CD4-positive, alpha-beta memory T cell (primary cell): Measurements from ENCODE around the gene SLC4A9. TPM values are rescaled to one million over a fixed set of nuclear protein-coding genes. Genes with fewer than 3 reads are reported as not detected.

ENCODE experiments used
- CTCF ChIA-PET: fragments of 350-600 bp; sonication (Branson Sonifier 250); formaldehyde crosslinking; loops from one replicate; lab custom pipeline; 2021; ENCODE audit warnings: inconsistent platforms; ENCODE audit not compliant: partially characterized antibody; lab: Charles Lee
- POLR2A ChIA-PET: fragments of 350-600 bp; sonication (Branson Sonifier 250); formaldehyde crosslinking; loops from one replicate; lab custom pipeline; 2021; ENCODE audit not compliant: partially characterized antibody; lab: Charles Lee
- DNase-seq, 5 donors: peaks; one replicate each; pipeline versions ENCODE4 v3.0.0 to v3.0.0-alpha.2; 2020 to 2022; ENCODE audit warnings: mixed read lengths in 1 of 5
- H3K27ac ChIP-seq: one replicate; pipeline ENCODE4 v1.7.0; 2013; ENCODE audit warnings: low read depth, low read length
- H3K27me3 ChIP-seq: 2 replicates; pipeline ENCODE4 v1.7.0; 2013; ENCODE audit warnings: mild to moderate bottlenecking, low read length, moderate library complexity; ENCODE audit not compliant: insufficient read depth
- H3K36me3 ChIP-seq: 2 replicates; pipeline ENCODE4 v1.7.0; 2013; ENCODE audit warnings: mild to moderate bottlenecking, low read length, moderate library complexity; ENCODE audit not compliant: insufficient read depth
- H3K4me1 ChIP-seq: 2 replicates; pipeline ENCODE4 v1.7.0; 2013; ENCODE audit warnings: mild to moderate bottlenecking, low read length, moderate library complexity; ENCODE audit not compliant: insufficient read depth
- H3K4me3 ChIP-seq, 2 donors: one replicate each; pipeline ENCODE4 v1.7.0; 2013; ENCODE audit warnings: low read length in 2 of 2, mild to moderate bottlenecking in 1 of 2
- H3K9me3 ChIP-seq, 2 donors: one replicate each; pipeline ENCODE4 v1.7.0; 2013; ENCODE audit warnings: low read length in 2 of 2, control low read depth in 1 of 2; ENCODE audit not compliant: control insufficient read depth in 1 of 2
- H3K27ac Mint-ChIP-seq, 7 donors: one replicate each; pipeline ENCODE4 v1.8.0; 2020 to 2021; ENCODE audit warnings: mixed read lengths in 7 of 7, mild to moderate bottlenecking in 6 of 7, inconsistent platforms in 3 of 7, moderate library complexity in 3 of 7
- H3K27me3 Mint-ChIP-seq, 2 donors: one replicate each; pipeline ENCODE4 v1.8.0; 2020 to 2021; ENCODE audit warnings: mixed read lengths in 2 of 2
- H3K36me3 Mint-ChIP-seq, 2 donors: one replicate each; pipeline ENCODE4 v1.8.0; 2020 to 2021; ENCODE audit warnings: mixed read lengths in 2 of 2, inconsistent platforms in 1 of 2, mild to moderate bottlenecking in 1 of 2
- H3K4me1 Mint-ChIP-seq, 4 donors: one replicate each; pipeline ENCODE4 v1.8.0; 2020 to 2021; ENCODE audit warnings: mixed read lengths in 4 of 4, mild to moderate bottlenecking in 1 of 4
- H3K4me3 Mint-ChIP-seq, 8 donors: one replicate each; pipeline ENCODE4 v1.8.0; 2020 to 2021; ENCODE audit warnings: mixed read lengths in 8 of 8, mild to moderate bottlenecking in 7 of 8, moderate library complexity in 6 of 8, inconsistent platforms in 3 of 8
- H3K9me3 Mint-ChIP-seq, 8 donors: one replicate each; pipeline ENCODE4 v1.8.0; 2020 to 2021; ENCODE audit warnings: mixed read lengths in 8 of 8, mild to moderate bottlenecking in 5 of 8, inconsistent platforms in 3 of 8, moderate library complexity in 1 of 8
- intact Hi-C: fragments of 100-400 bp; cut with micrococcal nuclease; formaldehyde crosslinking; loops from one replicate; pipeline ENCODE4 v1.15.1; 2023
- polyA plus RNA-seq, 2 donors: library from polyadenylated mRNA; unstranded; fragments of 300-500 nt; fragmentation: Illumina TruSeq; gene quantifications; one replicate each; pipeline ENCODE4 v1.2.3, GENCODE V29; 2021
- total RNA-seq, 2 experiments: library from RNA; stranded (reverse); gene quantifications; one replicate each; pipeline ENCODE4 v1.2.3, GENCODE V29; 2021

Gene SLC4A9
- total and polyA plus RNA-seq, 4 experiments from 2014 or later = not detected

DNA sequence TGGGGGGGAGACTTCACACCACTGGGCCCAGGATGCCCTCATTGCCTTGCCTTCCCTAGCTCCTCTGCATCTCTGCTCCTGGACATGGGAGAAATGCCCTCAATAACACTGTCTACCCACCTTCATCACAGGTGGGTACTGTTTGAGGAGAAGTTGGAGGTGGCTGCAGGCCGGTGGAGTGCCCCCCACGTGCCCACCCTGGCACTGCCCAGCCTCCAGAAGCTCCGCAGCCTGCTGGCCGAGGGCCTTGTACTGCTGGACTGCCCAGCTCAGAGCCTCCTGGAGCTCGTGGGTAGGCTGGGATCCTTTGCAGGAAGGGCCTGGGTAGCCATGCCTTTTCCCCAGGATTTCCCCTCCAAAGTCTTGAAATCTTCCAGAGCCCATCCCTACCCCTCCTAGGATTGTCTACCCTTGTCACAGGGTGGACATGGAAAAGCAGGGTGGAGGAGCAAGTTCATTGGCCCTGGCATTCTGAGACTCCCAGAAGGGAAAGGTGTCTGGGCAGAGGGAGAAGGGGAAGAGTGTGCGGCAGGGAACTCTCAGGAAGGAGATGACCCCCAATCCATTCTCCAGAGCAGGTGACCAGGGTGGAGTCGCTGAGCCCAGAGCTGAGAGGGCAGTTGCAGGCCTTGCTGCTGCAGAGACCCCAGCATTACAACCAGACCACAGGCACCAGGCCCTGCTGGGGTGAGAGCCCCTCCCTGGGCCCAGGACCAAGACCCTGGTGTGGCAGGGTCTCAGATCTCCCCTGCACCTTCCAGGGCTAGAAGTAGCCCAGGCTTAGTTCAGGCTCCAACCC lies 886 bp downstream of the SLC4A9 start:
- H3K36me3 Mint-ChIP-seq = no peaks in the 10 kb centered on the region
- peaks cover 2% of the 10 kb centered on the region in 2 donors for H3K27me3 Mint-ChIP-seq
- ChIA-PET CTCF (interaction anchor here (0.7 to 4.6 kb wide), 13 partner anchors 8 to 365 kb away, joined by 3 to 37 read pairs (median 4); partner anchors contain the start of gene HBEGF), POLR2A (no interaction called here)
- H3K9me3 Mint-ChIP-seq = no peaks in the 10 kb centered on the region
- no peak overlapping the region for H3K4me3 ChIP-seq
- no peaks in the 10 kb centered on the region for H3K36me3 ChIP-seq
- peaks cover 12 to 24% (median 15%) of the 10 kb centered on the region in 4 donors for H3K4me1 Mint-ChIP-seq
- H3K27me3 ChIP-seq = no peaks in the 10 kb centered on the region
- intact Hi-C loops = loop anchor here (5.0 kb wide), 1 partner anchor 681 kb away; no protein-coding TSS in a partner anchor
- H3K4me1 ChIP-seq = peaks cover 22% of the 10 kb centered on the region
- no peaks in the 10 kb centered on the region for H3K9me3 ChIP-seq
- no peak for DNase-seq
- no peak overlapping the region for H3K27ac ChIP-seq
- peak overlapping the region in 1 of 7 donors; percentile 56 for H3K27ac Mint-ChIP-seq
- no peak overlapping the region for H3K4me3 Mint-ChIP-seq

DNA sequence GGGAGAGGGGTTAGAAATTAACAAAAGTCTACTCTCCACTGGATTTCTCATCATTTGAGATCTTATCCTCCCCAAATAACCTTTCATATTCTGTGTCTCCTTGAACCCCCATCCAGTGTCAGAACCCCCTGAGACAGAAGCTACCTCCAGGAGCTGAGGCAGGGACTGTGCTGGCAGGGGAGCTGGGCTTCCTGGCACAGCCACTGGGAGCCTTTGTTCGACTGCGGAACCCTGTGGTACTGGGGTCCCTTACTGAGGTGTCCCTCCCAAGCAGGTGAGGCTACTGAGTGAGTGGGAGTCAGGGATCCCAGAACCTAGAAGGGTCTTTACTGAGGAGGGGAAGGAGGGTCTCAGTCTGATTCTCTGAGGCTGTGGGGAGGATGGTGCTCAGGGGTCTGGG lies 1.9 kb downstream of the SLC4A9 start:
- Histone ChIP-seq H3K9me3 (no peaks in the 10 kb centered on the region), H3K4me1 (peaks cover 21% of the 10 kb centered on the region), H3K27ac (no peak overlapping the region), H3K4me3 (no peak overlapping the region), H3K27me3 (no peaks in the 10 kb centered on the region), H3K36me3 (no peaks in the 10 kb centered on the region)
- ChIA-PET POLR2A (no interaction called here), CTCF (interaction anchor here (1.0 to 4.6 kb wide), 5 partner anchors 9 to 360 kb away, joined by 3 to 37 read pairs (median 5); no protein-coding TSS in a partner anchor)
- no peak for DNase-seq
- H3K27ac Mint-ChIP-seq = no peak overlapping the region
- H3K27me3 Mint-ChIP-seq = peaks cover 2% of the 10 kb centered on the region in 2 donors
- H3K4me1 Mint-ChIP-seq = peaks cover 12 to 23% (median 15%) of the 10 kb centered on the region in 4 donors
- no peaks in the 10 kb centered on the region for H3K9me3 Mint-ChIP-seq
- H3K36me3 Mint-ChIP-seq = no peaks in the 10 kb centered on the region
- intact Hi-C loops = loop anchor here (5.0 kb wide), 1 partner anchor 680 kb away; no protein-coding TSS in a partner anchor
- H3K4me3 Mint-ChIP-seq = no peak overlapping the region

DNA sequence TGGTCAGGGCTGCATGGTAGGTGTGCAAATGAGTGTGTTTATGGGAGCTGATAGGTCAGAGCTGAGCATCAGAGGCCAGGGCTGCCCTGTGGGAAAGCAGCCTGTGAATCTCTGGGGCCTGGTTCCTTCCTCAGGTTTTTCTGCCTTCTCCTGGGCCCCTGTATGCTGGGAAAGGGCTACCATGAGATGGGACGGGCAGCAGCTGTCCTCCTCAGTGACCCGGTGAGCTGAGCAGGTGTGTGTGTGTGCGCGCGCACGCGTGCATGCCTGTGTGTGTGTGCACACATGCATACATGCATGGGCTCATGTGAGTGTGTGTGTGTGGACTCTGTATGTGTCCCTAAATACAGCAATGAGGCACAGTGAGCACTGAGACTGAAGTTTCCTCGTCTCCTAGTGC lies 2.3 kb downstream of the SLC4A9 start:
- no peaks in the 10 kb centered on the region for H3K36me3 Mint-ChIP-seq
- Histone ChIP-seq H3K36me3 (no peaks in the 10 kb centered on the region), H3K4me3 (no peak overlapping the region), H3K27ac (no peak overlapping the region), H3K4me1 (peaks cover 17% of the 10 kb centered on the region), H3K27me3 (no peaks in the 10 kb centered on the region), H3K9me3 (no peaks in the 10 kb centered on the region)
- ChIA-PET CTCF (interaction anchor here (1.0 to 4.6 kb wide), 6 partner anchors 10 to 122 kb away, joined by 3 to 37 read pairs (median 4); no protein-coding TSS in a partner anchor), POLR2A (no interaction called here)
- H3K4me1 Mint-ChIP-seq = peaks cover 9 to 18% (median 13%) of the 10 kb centered on the region in 4 donors
- H3K27me3 Mint-ChIP-seq = peaks cover 2% of the 10 kb centered on the region in 2 donors
- H3K27ac Mint-ChIP-seq = peak overlapping the region in 1 of 7 donors; percentile 24
- DNase-seq = no peak
- no peaks in the 10 kb centered on the region for H3K9me3 Mint-ChIP-seq
- H3K4me3 Mint-ChIP-seq = no peak overlapping the region
- intact Hi-C loops = loop anchor here (5.0 kb wide), 1 partner anchor 680 kb away; no protein-coding TSS in a partner anchor

DNA sequence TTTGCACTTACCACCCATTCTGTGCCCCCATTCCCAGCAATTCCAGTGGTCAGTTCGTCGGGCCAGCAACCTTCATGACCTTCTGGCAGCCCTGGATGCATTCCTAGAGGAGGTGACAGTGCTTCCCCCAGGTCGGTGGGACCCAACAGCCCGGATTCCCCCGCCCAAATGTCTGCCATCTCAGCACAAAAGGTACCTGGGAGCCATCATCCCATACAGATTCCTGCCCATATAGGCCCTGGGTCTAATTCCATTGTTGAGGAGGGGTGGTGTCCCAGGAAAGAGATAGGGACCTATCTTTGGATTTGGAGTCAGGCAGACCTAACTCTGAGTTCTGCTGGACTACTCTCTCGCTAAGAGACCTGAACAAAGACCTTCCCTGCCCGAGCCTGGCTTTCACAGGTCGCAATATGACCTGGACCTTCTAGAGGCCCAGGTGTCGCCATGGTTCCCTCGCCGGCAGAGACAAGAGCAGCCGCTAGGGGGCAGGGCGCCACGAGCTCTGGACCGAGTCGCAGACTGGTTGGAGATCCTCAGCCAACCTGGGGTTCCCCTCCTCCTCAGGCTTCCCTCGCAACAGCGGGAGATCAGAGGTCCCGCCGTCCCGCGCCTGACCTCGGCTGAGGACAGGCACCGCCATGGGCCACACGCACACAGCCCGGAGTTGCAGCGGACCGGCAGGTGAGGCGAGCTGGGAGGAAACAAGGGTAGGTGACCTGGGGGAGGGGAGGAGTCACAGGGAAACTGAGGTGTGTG lies 3.1 kb downstream of the SLC4A9 start:
- H3K36me3 ChIP-seq = no peaks in the 10 kb centered on the region
- peak overlapping the region in 5 of 7 donors; percentile 40 to 72 (median 59) for H3K27ac Mint-ChIP-seq
- H3K4me3 Mint-ChIP-seq = peak overlapping the region; percentile 71 to 84 (median 76)
- peaks cover 0 to 2% of the 10 kb centered on the region in 2 donors for H3K27me3 Mint-ChIP-seq
- H3K4me1 Mint-ChIP-seq = peaks cover 3 to 12% (median 6%) of the 10 kb centered on the region in 4 donors
- H3K27me3 ChIP-seq = no peaks in the 10 kb centered on the region
- POLR2A ChIA-PET = interaction anchor here (0.9 to 1.0 kb wide), 2 partner anchors 16 to 348 kb away, joined by 3 read pairs; partner anchors contain the start of gene HBEGF
- H3K36me3 Mint-ChIP-seq = no peaks in the 10 kb centered on the region
- DNase-seq = peak; percentile 74 to 79 (median 77)
- H3K4me3 ChIP-seq = peak overlapping the region in 1 of 2 donors; percentile 52
- intact Hi-C loops = loop anchor here (1.0 to 5.0 kb wide), 2 partner anchors 357 to 679 kb away; no protein-coding TSS in a partner anchor
- CTCF ChIA-PET = interaction anchor here (0.7 to 5.3 kb wide), 27 partner anchors 8 to 376 kb away, joined by 3 to 37 read pairs (median 4); partner anchors contain the start of genes CD14 and HBEGF
- H3K9me3 ChIP-seq = no peaks in the 10 kb centered on the region
- no peak overlapping the region for H3K27ac ChIP-seq
- H3K9me3 Mint-ChIP-seq = no peaks in the 10 kb centered on the region
- peaks cover 9% of the 10 kb centered on the region for H3K4me1 ChIP-seq

DNA sequence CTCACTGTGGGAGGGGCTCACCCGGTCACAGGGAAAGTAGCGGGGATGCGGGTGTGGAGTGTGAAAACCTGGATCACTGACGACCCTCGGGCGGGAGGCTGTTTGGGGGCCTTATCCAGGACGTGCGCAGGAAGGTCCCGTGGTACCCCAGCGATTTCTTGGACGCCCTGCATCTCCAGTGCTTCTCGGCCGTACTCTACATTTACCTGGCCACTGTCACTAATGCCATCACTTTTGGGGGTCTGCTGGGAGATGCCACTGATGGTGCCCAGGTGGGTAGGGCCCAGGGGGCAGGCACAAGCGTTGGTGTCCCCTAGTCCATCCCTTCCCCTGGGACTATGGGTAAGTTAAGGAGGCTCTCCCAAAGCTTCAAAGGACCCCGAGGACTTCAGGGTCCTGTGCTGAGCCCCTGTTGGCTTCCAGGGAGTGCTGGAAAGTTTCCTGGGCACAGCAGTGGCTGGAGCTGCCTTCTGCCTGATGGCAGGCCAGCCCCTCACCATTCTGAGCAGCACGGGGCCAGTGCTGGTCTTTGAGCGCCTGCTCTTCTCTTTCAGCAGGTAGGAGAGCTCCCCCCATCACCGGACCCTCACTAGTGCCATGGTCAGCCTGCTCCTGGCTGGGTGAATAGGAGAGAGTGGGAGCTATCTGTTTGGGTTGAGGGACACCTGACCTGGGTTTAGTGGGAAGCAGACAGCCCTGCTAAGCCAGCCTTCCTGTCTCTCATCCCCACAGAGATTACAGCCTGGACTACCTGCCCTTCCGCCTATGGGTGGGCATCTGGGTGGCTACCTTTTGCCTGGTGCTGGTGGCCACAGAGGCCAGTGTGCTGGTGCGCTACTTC lies 3.9 kb downstream of the SLC4A9 start:
- POLR2A ChIA-PET = interaction anchor here (0.9 to 1.0 kb wide), 2 partner anchors 17 to 347 kb away, joined by 3 read pairs; partner anchors contain the start of gene HBEGF
- CTCF ChIA-PET = interaction anchor here (0.7 to 5.3 kb wide), 27 partner anchors 8 to 375 kb away, joined by 3 to 37 read pairs (median 4); partner anchors contain the start of genes CD14 and HBEGF
- H3K4me3 Mint-ChIP-seq = peak overlapping the region in 6 of 8 donors; percentile 71 to 84 (median 76)
- no peaks in the 10 kb centered on the region for H3K9me3 Mint-ChIP-seq
- H3K4me1 Mint-ChIP-seq = peaks cover 2 to 7% (median 5%) of the 10 kb centered on the region in 4 donors
- intact Hi-C loops = loop anchor here (1.0 to 5.0 kb wide), 2 partner anchors 356 to 678 kb away; no protein-coding TSS in a partner anchor
- Histone ChIP-seq H3K4me3 (peak overlapping the region in 1 of 2 donors; percentile 52), H3K9me3 (no peaks in the 10 kb centered on the region), H3K27me3 (no peaks in the 10 kb centered on the region), H3K4me1 (peaks cover 9% of the 10 kb centered on the region), H3K27ac (no peak overlapping the region), H3K36me3 (no peaks in the 10 kb centered on the region)
- peak overlapping the region in 2 of 7 donors; percentile 37 to 59 for H3K27ac Mint-ChIP-seq
- H3K27me3 Mint-ChIP-seq = peaks cover 0 to 2% of the 10 kb centered on the region in 2 donors
- H3K36me3 Mint-ChIP-seq = no peaks in the 10 kb centered on the region
- no peak for DNase-seq

DNA sequence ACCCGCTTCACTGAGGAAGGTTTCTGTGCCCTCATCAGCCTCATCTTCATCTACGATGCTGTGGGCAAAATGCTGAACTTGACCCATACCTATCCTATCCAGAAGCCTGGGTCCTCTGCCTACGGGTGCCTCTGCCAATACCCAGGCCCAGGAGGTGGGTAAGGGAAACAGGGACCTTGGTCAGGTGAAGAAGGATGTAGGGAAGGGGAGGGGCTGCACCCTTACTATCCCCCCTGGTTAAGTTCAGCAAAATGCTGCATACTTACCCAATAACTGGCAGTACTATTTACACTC lies 4.4 kb downstream of the SLC4A9 start:
- no peaks in the 10 kb centered on the region for H3K36me3 Mint-ChIP-seq
- no peaks in the 10 kb centered on the region for H3K9me3 ChIP-seq
- H3K27ac ChIP-seq = no peak overlapping the region
- H3K27me3 ChIP-seq = no peaks in the 10 kb centered on the region
- H3K4me1 ChIP-seq = peaks cover 9% of the 10 kb centered on the region
- ChIA-PET POLR2A (interaction anchor here (0.6 kb wide), 1 partner anchor 329 kb away, joined by 4 read pairs; no protein-coding TSS in a partner anchor), CTCF (interaction anchor here (1.4 to 5.3 kb wide), 10 partner anchors 8 to 358 kb away, joined by 3 to 37 read pairs (median 14); partner anchors contain the start of gene HBEGF)
- DNase-seq = no peak
- H3K27me3 Mint-ChIP-seq = peaks cover 0 to 2% of the 10 kb centered on the region in 2 donors
- peak overlapping the region in 2 of 7 donors; percentile 13 to 37 for H3K27ac Mint-ChIP-seq
- H3K4me3 Mint-ChIP-seq = peak overlapping the region in 1 of 8 donors; percentile 30
- H3K4me3 ChIP-seq = no peak overlapping the region
- H3K36me3 ChIP-seq = no peaks in the 10 kb centered on the region
- intact Hi-C loops = loop anchor here (5.0 kb wide), 1 partner anchor 678 kb away; no protein-coding TSS in a partner anchor
- no peaks in the 10 kb centered on the region for H3K9me3 Mint-ChIP-seq
- H3K4me1 Mint-ChIP-seq = peaks cover 2 to 6% (median 5%) of the 10 kb centered on the region in 4 donors
